Suprapubic skin (tissue), 4 donors: Measurements from ENCODE around the gene SRP54.

ENCODE experiments used
- CTCF ChIP-seq, 2 donors: fragments of 200-600 bp in 1 of 2; fragments of 450-650 bp in 1 of 2; sonication (generic) in 1 of 2; IDR thresholded peaks; one replicate each; pipeline ENCODE4 v1.5.1; 2016 to 2019; ENCODE audit warnings: antibody characterized with exemption in 2 of 2, mild to moderate bottlenecking in 1 of 2, moderate library complexity in 1 of 2
- EP300 ChIP-seq: sonication (generic); formaldehyde crosslinking; IDR thresholded peaks from one replicate; pipeline ENCODE4 v1.6.1; 2017; ENCODE audit warnings: antibody characterized with exemption
- POLR2A ChIP-seq, 2 donors: fragments of 450-650 bp; IDR thresholded peaks; one replicate each; pipeline ENCODE4 v1.6.1; 2017; ENCODE audit warnings: antibody characterized with exemption in 2 of 2, mild to moderate bottlenecking in 2 of 2, moderate library complexity in 2 of 2
- POLR2AphosphoS5 ChIP-seq, 3 donors: sonication (generic); formaldehyde crosslinking; IDR thresholded peaks; one replicate each; pipeline ENCODE4 v1.6.1; 2017; ENCODE audit warnings: antibody characterized with exemption in 3 of 3

- TF ChIP-seq CTCF (IDR thresholded peaks at IDR 0.05): no peak
- no peak for TF ChIP-seq POLR2A (IDR thresholded peaks at IDR 0.05)
- no peak for TF ChIP-seq POLR2AphosphoS5 (IDR thresholded peaks at IDR 0.05)
- TF ChIP-seq EP300: no peak
These were observed 51.6 kb downstream of the SRP54 start for GRCh38 chr14:35034440-35034833.
